GM19452 (cell line): ENCODE data around the gene TCOF1.

ENCODE experiments used
- ATAC-seq: cut with Tn5 transposase; IDR thresholded peaks from one replicate; pipeline ENCODE4 v1.9.1; 2021; ENCODE audit not compliant: unreplicated experiment

Gene TCOF1

GRCh38 chr5:150448952-150449516 is 91.5 kb downstream of the TCOF1 start:
- peak; percentile 33 for ATAC-seq
